Inferior parietal cortex (tissue), 1 donor: Measurements from ENCODE around the gene TOMM5.

ENCODE experiments used
- DNase-seq: peaks from one replicate; pipeline ENCODE4 v3.0.0-alpha.2; 2016; ENCODE audit errors: extremely low spot score

TOMM5 gene

DNA sequence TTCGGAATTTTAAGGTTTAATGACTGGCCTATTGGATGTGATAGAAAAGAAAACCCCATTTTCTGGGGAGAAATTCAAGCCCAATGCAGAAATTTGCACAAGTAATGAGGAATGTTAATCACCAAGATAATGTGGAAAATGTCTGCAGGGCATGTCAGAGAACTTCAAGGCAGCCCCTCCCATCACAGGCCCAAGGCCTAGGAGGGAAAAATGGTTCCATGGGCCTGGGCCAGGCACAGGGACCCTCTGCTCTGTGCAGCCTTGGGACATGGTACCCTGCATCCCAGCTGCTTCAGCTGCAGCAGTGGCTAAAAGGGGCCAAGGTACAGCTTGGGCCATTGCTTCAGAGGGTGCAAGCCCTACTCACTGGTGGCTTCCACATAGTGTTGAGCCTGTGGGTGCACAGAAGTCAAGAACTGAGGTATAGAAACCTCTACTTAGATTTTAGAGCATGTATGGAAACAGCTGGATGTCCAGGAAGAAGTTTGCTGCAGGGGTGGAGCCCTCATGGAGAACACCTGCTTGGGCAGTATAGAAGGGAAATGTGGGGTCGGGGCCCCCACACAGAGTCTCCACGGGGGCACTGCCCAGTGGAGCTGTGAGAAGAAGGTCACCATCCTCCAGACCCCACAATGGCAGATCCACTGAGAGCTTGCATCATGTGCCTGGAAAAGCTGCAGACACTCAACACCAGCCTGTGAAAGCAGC lies 28.4 kb downstream of the TOMM5 start:
- DNase-seq = no peak

DNA sequence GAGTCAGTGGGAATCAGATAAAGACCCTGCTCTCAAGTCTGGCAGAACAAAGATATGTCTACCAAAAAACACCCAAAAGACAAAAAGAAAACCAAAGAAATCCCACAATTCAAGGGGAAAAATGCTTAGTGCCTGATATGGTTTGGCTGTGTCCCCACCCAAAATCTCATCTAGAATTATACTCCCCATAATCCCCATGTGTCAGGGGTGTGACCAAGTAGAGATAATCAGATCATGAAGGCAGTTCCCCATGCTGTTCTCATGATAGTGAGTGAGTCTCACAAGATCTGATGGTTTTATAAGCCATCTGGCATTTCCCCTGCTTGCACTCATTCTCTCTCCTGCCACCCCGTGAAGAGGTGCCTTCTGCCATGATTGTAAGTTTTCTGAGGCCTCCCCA lies 29.6 kb downstream of the TOMM5 start:
- no peak for DNase-seq

DNA sequence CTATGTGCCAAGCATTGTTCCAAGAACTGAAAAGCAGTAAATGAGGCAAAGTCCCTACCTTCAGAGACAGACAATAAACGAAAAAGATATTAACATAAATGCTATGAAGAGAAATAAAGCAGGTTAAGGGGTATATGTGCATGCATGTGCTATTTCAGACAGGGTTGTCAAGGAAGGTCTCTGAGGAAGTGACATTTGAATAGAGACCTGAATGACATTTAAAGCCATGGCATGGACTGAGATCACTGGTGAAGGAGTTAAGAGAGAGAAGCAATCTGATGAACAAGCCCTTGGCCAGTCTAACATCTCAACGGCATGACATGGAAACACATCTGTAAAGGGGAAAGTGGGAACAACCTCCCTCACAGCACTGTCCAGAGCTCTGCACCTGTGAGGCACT lies 30.7 kb downstream of the TOMM5 start:
- DNase-seq = no peak

DNA sequence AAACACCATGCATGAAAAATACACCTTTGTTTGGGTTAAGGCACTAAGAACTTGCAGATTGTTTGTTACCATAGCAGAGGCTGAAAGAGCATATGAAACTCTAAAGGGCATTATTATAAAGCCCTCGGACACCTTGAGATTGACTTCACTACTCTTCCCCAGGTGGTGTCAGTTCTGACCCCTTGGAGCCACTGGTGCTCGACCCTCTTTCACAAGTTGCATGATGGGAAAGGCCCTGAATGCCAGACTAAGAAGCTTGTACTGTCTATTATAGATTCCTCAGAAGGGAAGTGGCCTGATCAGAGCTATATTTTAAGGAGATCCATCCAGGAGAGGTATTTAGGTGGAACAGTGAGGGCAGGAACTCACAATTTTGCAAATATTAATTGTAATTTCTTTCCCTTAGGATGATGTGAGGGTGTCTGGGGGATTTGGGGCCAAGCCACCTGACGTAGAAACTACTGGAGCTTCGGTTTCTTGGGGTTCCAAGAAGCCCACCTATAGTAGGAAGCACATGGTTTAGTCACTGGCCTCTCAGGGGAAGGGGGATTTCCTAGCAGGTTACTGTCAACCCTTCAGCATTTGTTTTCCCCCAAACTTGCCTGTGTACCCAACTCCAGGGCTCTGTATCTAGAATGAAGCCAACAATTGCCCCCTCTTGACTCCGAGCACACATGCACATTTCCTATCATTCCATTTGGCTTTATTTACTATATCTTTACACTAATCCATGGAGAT lies 32.4 kb downstream of the TOMM5 start:
- no peak for DNase-seq

DNA sequence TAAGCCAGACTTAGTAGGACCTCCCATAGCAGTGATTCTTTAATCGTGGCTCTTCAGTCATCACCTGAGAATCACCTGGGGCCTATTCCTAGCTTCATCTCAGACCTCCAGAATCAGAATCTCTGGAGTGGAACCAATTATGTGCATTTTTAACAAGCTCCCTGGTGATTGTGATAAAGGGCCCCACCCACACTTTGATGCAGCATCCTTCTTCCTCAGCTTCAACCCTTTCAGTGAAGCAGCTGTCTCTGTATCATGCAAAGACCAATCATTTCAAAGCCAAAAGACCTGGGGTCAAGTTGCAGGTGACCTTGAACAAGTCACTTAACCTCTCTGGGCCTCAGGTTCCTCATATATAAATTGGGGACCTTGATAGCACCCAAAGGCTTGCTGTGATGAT lies 33.3 kb downstream of the TOMM5 start:
- DNase-seq = no peak

DNA sequence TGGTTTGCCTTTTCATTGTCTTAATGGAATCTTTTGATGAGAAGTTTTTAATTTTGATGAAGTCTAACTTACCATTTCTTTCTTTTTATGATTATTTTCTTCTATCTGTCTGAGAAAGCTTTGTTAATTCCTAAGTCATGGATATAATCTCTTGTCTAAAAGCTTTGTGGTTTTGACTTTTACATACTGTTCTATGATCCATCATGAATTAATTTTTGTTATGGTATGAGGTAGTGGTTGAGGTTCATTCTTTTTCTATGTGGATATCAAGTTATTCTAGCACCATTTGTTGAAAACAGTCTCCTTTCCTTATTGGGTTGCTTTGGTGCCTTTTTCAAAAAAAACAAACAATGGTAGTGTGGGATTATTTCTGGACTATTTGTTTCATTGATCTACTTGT lies 36.6 kb downstream of the TOMM5 start:
- DNase-seq = no peak

DNA sequence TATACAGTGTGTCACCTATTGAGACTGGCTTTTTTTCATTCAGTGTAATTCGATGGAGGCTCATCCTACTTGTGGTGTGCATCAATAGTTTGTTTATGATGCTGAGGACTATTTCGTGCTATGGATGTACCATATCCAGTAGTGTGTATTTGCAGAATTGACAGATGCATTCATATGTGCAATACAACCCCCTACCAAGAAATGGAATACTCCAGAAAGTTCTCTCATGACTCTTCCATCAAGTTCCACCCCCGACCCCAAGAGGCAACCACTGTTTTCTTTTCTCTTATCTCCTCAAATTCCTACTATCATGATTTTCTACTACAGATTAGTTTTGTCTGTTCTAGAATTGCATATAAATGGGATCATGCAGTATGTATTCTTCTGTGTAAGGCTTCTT lies 38.1 kb downstream of the TOMM5 start:
- DNase-seq = no peak

DNA sequence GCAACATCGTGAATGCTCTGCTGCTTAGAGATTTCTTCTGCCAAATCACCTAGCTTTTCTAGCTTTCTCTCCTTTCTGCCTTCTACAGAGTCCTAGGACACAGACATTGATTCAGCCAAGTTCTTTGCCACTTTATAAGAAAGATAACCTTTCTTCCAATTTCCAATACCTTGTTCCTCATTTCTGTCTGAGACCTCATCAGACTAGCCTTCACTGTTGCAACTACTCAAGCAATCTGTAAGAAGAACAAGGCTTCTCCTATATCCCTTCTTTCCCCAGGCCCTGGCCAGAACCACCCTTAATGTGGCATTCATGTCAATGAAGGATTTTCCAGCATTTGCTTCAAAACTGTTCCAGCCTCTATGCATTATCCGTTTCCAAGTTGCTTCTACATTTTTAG lies 40.5 kb downstream of the TOMM5 start:
- no peak for DNase-seq

DNA sequence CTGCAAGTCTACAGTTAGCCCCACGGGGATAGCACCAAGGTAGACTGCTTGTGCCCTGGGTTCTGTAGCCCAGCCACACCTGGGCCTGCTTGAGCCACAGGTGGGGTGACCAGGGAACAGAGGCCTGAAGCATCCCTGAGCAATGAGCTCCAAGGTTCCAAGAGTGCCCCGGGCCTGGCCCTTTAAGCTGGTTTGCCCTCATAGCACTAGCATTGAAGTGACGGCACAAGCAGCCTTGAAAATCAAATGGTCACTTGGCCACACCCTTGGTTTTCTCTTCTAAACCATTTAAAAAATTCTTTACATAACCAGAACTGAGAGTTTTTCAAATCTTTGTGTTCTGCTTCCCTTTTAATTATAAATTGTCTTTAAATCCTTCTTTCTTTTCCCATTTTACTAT lies 40.9 kb downstream of the TOMM5 start:
- DNase-seq = no peak

DNA sequence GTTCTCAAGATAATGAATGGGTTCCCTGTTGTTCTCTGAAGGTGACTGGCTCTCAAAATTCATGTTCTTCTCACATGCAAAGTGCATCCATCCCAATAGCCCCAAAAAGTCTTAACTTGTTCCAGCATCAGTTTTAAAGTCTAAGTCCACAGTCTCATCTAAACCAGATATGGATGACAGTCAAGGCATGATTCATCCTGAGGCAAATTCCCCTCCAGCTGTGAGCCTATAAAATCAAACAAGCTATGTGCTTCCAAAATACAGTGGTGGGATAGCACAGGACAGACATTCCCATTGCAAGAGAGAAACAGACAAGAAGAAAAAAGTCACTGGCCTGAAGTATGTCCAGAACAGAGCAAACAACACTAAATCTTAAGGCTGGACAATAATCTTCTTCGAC lies 41.6 kb downstream of the TOMM5 start:
- DNase-seq = no peak

DNA sequence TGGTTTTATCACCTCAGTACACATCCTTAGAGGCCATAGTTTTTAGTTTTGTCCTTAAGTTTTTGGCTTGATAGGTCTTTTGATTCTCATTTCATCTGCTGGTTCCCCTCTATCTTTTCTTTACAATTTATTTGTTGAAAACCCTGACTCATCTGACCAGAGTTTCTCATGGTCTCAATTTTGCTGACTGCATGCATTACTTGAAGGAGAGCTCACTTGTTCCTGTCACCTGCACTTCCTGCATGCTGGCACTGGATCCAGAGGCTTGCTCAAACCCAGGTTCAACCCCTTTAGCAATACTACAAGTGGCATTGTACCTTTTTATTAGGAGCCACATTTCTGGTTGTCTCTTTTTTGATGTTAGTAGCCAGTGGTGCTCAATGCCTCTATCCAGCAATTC lies 42.9 kb downstream of the TOMM5 start:
- DNase-seq = no peak

DNA sequence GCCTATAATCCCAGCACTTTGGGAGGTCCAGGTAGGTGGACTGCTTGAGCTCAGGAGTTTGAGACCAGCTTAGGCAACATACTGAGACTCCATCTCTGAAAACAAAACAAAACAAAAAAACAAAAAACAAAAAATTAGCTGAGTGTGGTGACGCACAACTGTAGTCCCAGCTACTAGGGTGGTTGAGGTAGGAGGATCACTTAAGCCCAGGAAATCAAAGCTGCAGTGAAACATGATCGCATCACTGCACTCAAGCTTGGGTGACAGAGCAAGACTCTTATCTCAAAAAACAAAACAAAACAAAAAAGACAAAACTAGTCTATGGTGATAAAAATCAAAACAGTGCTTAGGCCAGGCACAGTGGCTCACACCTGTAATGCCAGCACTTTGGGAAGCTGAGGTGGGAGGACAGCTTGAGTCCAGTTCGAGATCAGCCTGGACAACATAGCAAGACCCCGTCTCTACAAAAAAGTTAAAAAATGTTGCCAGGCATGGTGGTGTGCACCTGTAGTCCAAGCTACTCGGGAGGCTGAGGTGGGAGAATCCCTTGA lies 45.0 kb downstream of the TOMM5 start:
- no peak for DNase-seq

DNA sequence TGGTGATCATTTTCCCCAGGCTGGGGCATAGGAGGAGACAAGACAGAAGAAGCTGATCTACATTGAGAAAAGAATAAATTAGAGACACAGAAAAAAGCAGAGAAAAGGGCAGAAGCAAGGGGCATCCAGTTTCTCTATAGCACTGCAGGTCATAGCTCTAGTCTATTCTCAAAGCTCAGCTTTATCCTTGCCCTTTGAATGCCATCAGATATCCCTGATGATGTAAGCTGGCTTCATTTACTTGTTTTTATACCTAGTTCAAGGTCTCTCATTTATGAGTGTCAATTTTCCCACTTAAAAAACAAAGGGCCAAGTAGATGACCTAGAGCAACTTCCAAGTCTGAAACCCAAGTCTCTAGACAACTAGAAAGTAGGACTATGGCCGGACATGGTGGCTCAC lies 48.9 kb downstream of the TOMM5 start:
- no peak for DNase-seq

DNA sequence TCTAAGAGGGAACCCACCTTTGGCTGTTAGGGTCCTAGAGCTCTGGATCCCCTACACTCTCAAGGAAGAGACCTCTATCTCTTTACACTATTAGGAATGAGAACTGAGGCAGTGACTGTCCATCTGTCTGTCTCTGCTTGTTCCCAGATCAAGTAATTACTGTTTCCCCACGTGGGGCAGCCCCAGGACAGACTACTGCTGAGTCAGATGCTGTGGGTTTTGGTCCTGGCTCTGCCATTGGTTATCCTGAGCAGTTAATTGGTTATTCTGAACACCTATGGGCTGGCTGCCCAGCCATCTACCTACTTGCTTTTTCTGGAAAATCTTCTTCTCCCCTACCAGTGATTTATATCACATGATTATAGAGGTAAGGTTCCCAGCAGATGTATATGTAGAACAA lies 49.5 kb downstream of the TOMM5 start:
- DNase-seq = no peak

DNA sequence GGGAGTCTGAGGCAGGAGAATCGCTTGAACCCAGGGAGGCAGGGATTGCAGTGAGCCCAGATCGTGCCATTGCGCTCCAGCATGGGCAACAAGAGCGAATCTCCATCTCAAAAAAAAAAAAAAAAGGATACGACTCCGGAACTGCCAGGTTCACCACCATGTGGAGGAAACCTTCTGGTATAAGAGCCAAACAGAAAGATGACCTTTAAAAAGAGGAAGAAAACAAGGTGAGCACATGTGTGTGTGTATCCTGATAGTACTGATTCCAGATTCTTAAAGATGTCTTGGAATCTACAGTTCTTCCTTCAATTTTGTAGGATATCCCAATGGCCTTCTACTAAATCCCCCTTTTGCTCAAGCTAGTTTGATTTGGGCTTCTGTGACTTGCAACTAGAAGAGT lies 49.9 kb downstream of the TOMM5 start:
- no peak for DNase-seq

DNA sequence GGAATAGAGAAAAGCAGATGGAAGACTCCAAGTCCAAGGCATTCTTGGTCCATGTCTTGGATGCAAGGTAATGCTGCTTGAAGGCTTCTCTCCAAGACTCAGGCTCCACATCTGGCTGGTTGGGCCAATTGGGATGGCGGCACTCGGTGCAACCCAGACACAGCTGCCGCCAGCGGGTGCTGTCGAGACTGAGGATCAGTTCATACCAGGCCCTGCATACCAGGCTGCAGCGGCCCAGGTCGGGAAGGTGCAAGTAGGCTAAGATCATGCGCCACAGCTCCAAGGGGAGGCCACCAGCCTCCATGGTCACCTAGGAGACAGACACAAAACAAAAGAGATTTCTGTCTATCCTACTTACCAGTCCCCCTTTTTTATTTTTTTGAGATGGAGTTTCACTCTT lies 50.9 kb downstream of the TOMM5 start:
- no peak for DNase-seq

DNA sequence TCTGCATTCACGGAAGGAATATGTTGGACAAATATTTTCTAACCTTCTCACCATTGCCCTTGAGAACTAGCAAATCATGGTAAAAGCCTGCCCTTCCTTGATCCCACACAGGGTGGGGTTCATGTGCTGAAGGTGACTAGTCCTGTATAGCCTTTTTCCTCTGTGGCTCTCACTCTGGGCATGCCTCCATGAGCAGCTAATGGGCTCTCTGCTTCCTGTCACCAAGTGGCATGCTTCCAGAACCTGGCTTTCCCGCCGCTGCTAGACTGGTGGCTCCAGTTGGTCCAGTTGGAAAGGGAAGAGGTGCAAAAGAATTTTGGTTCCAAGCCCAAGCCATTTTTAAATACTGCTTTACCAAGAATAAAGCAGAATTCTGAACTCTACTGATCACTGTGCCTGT lies 51.8 kb downstream of the TOMM5 start:
- DNase-seq = no peak

DNA sequence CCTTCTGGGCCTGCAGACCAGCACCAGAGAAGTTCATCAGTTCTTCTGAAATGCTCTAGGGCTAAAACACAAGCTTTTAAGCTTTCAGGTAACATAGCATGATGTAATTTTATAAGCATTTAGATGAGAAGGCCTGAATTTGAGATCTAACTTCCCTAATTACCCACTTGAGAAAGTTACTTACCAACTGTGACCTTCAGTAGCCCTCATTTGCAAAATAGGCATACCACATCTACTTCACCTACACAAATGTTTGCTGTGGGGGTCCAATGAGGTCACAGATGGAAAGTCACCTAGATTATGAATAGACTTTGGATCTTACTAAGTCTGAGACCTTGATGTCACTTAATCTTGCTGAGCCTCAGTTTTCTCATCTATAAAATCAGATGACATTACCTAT lies 52.8 kb downstream of the TOMM5 start:
- no peak for DNase-seq
